IMR-90 (cell line): ENCODE results near the gene GNG12.

Source experiments
- CTCF ChIP-seq: conservative IDR thresholded peaks from 2 replicates; pipeline ENCODE4 v1.5.1; 2012; ENCODE audit warnings: mild to moderate bottlenecking, low read depth, low read length, improper control_type of control experiment
- POLR2A ChIP-seq: IDR thresholded peaks from 2 replicates; pipeline ENCODE4 v1.6.1; 2012; ENCODE audit warnings: mild to moderate bottlenecking, low read depth, low read length

- TF ChIP-seq CTCF (no peak), POLR2A (no peak)
Observed at GRCh38 chr1:67691712-67692111, 141.6 kb downstream of the GNG12 start.
